K562 (cell line): ENCODE data around the gene HMGN1. TPM values are rescaled to one million over a fixed set of nuclear protein-coding genes. Genes with fewer than 3 reads are reported as not detected.

Experiments used
- ATF4 ChIP-seq: fragments of 450-650 bp; formaldehyde crosslinking; IDR thresholded peaks from 2 replicates; pipeline ENCODE4 v1.4.0; 2022; ENCODE audit warnings: mild to moderate bottlenecking, moderate library complexity
- ESRRB ChIP-seq: fragments of 250-450 bp; sonication (Bioruptor Pico); IDR thresholded peaks from 2 replicates; pipeline ENCODE4 v1.5.0; 2020; ENCODE audit warnings: mild to moderate bottlenecking, moderate library complexity, borderline replicate concordance
- FOXJ3 ChIP-seq: sonication (generic); formaldehyde crosslinking; IDR thresholded peaks from 2 replicates; pipeline ENCODE4 v1.4.0; 2020; ENCODE audit warnings: mild to moderate bottlenecking, missing genetic modification reagents
- JUND ChIP-seq, 2 experiments: IDR thresholded peaks; 2 replicates in 1 of 2; 3 replicates in 1 of 2; pipeline ENCODE4 v1.6.1; 2011; ENCODE audit warnings: borderline replicate concordance in 2 of 2, low read depth in 2 of 2, low read length in 2 of 2, improper control_type of control experiment in 1 of 2, missing biosample characterization in 1 of 2, missing genetic modification characterization in 1 of 2, missing genetic modification reagents in 1 of 2
- MCM7 ChIP-seq, 2 experiments: fragments of 450-650 bp; IDR thresholded peaks; 2 replicates each; pipeline ENCODE4 v1.6.1; 2016 to 2018
- MTF1 ChIP-seq: fragments of 250-450 bp; sonication (Bioruptor Pico); IDR thresholded peaks from 2 replicates; pipeline ENCODE4 v1.9.0; 2021; ENCODE audit warnings: moderate library complexity, mild to moderate bottlenecking, inconsistent platforms, borderline replicate concordance
- NFIC ChIP-seq: fragments of 450-650 bp; IDR thresholded peaks from 2 replicates; pipeline ENCODE4 v1.6.1; 2017; ENCODE audit warnings: mild to moderate bottlenecking, inconsistent platforms
- NFYB ChIP-seq: IDR thresholded peaks from 2 replicates; pipeline ENCODE4 v1.6.1; 2011; ENCODE audit warnings: mild to moderate bottlenecking, moderate library complexity; ENCODE audit not compliant: insufficient read length; ENCODE audit errors: extremely low read depth
- NR1H2 ChIP-seq: sonication (generic); formaldehyde crosslinking; IDR thresholded peaks from 2 replicates; pipeline ENCODE4 v1.4.0; 2020; ENCODE audit warnings: mild to moderate bottlenecking, missing genetic modification reagents
- PPARD ChIP-seq: fragments of 250-450 bp; sonication (Bioruptor Pico); IDR thresholded peaks from 2 replicates; pipeline ENCODE4 v1.8.0; 2022; ENCODE audit warnings: inconsistent platforms, mild to moderate bottlenecking, moderate library complexity
- SOX6 ChIP-seq: fragments of 450-650 bp; IDR thresholded peaks from 2 replicates; pipeline ENCODE4 v1.6.1; 2014; ENCODE audit warnings: mild to moderate bottlenecking
- TCF7L2 ChIP-seq: fragments of 150-350 bp; IDR thresholded peaks from 2 replicates; pipeline ENCODE4 v1.6.1; 2016; ENCODE audit warnings: low read depth, mild to moderate bottlenecking, low read length, moderate library complexity
- TEAD1 ChIP-seq, 2 experiments: fragments of 450-650 bp in 1 of 2; sonication (generic) in 1 of 2; formaldehyde crosslinking; IDR thresholded peaks; 2 replicates each; pipeline versions ENCODE4 v1.4.0 to v1.8.0; 2020 to 2022; ENCODE audit warnings: mild to moderate bottlenecking in 2 of 2, missing genetic modification reagents in 1 of 2
- TEAD2 ChIP-seq: fragments of 450-650 bp; IDR thresholded peaks from 2 replicates; pipeline ENCODE4 v1.6.1; 2016; ENCODE audit warnings: missing genetic modification characterization, control low read depth, missing compliant biosample characterization
- XRCC3 ChIP-seq: fragments of 450-650 bp; IDR thresholded peaks from 2 replicates; pipeline ENCODE4 v1.6.1; 2017; ENCODE audit warnings: mild to moderate bottlenecking, moderate library complexity
- ZBTB33 ChIP-seq: sonication (generic); formaldehyde crosslinking; IDR thresholded peaks from 2 replicates; pipeline ENCODE4 v1.8.1; 2023; ENCODE audit warnings: mild to moderate bottlenecking, missing genetic modification reagents
- ZKSCAN3 ChIP-seq: fragments of 250-450 bp; sonication (Bioruptor Pico); IDR thresholded peaks from 2 replicates; pipeline ENCODE4 v1.4.0; 2020
- ZNF134 ChIP-seq: fragments of 250-450 bp; sonication (Bioruptor Pico); conservative IDR thresholded peaks from 2 replicates; pipeline ENCODE4 v1.4.0; 2020
- ZNF140 ChIP-seq: fragments of 250-450 bp; sonication (Bioruptor Pico); IDR thresholded peaks from 2 replicates; pipeline ENCODE4 v1.8.0; 2021; ENCODE audit warnings: moderate library complexity, mild to moderate bottlenecking, inconsistent platforms
- ZNF212 ChIP-seq: fragments of 450-650 bp; formaldehyde crosslinking; IDR thresholded peaks from 2 replicates; pipeline ENCODE4 v1.4.0; 2020; ENCODE audit warnings: mild to moderate bottlenecking
- ZNF311 ChIP-seq: fragments of 250-450 bp; sonication (Bioruptor Pico); IDR thresholded peaks from 2 replicates; pipeline ENCODE4 v1.4.0; 2020; ENCODE audit warnings: mild to moderate bottlenecking, moderate library complexity
- polyA plus RNA-seq, 8 experiments: library from polyadenylated mRNA; depleted of rRNA in 4 of 8; stranded (reverse) in 5 of 8; unstranded in 3 of 8; fragments of >200 nt; fragmentation: Nextera tagmentation in 2 of 8; fragmentation: Illumina TruSeq in 1 of 8; extraction: Ambion mirVana in 2 of 8; extraction: Trizol in 1 of 8; gene quantifications; 2 replicates each; pipeline versions ENCODE4 v1.2.1 to v1.2.3, GENCODE V29; 2011 to 2014; ENCODE audit warnings: inconsistent platforms in 1 of 8, missing spikeins in 1 of 8
- total RNA-seq, 7 experiments: library from RNA; depleted of rRNA in 6 of 7; stranded (reverse); fragments of >200 nt in 6 of 7; fragmentation: Illumina TruSeq in 2 of 7; extraction: Trizol in 2 of 7; gene quantifications; 2 replicates each; pipeline versions ENCODE4 v1.2.1 to v1.2.3, GENCODE V29; 2011 to 2021; ENCODE audit warnings: low replicate concordance in 1 of 7
- TF ChIP-seq, protein P1 (sequence below): fragments of 250-450 bp; sonication (Bioruptor Pico); IDR thresholded peaks from 2 replicates; pipeline ENCODE4 v1.8.0; 2021; ENCODE audit warnings: moderate library complexity, mild to moderate bottlenecking, inconsistent platforms
- TF ChIP-seq, protein P2 (sequence below): fragments of 450-650 bp; formaldehyde crosslinking; IDR thresholded peaks from 2 replicates; pipeline ENCODE4 v1.4.0; 2020; ENCODE audit warnings: mild to moderate bottlenecking

HMGN1 gene
- total and polyA plus RNA-seq, 9 of the 15 experiments (the other 6 are each of a cell fraction or from before 2014, with no cell fraction given), result 124 to 626 (median 498) TPM

DNA sequence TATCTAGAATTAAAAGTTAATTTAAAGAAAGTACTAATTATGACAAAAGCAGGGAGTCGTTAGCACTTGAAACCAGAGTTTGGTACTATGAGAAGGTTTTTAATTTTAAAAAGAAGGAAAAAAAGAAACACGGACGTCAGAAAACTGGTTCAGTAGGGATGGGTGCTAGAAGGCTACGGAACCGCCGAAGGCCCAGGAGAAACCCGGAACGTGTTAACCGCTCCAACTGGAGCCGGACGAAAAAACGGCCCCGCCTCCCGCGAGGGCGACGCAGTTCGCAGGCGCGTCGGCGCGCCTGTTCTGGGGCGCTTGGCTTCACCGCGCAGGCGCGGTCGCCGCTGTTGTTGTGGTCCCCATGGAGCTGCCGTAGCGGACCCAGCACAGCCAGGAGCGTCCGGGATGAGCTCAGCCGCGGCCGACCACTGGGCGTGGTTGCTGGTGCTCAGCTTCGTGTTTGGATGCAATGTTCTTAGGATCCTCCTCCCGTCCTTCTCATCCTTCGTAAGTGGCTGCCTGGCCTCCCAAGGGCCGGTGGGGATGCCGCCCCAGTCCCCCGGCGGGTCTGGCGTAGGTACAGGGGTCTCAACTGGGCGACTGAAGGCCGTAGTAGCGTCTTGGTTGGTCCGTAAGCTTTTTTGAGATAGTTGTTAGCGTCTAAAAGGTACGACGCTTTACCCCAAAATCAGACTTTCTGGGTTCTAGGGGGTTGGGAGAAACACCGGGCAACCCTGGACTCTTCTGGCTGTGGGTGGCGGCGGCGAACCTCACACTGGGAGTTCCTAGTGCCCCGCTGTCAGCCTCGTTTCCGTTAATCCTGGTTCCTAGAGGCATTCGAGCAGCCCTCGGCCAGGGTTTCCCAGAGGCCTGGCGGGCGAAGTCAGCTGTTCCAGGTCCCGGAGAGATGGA, 31.4 kb upstream of the HMGN1 start (continued):
- TF ChIP-seq ZBTB33 (CRISPR knock-in tag), result no peak
- no peak for TF ChIP-seq TEAD2 (tag)
- no peak for TF ChIP-seq PPARD (CRISPR knock-in tag)
- no peak for TF ChIP-seq MTF1 (CRISPR knock-in tag)
- peak; percentile 85 for TF ChIP-seq JUND (IDR thresholded peaks at IDR 0.05; ENCODE audit: borderline replicate concordance, low read depth, low read length)
- TF ChIP-seq JUND (tag; IDR thresholded peaks at IDR 0.05; ENCODE audit: borderline replicate concordance, low read depth, low read length), result peak; percentile 78; the same call in 1 of the 3 replicates
- TF ChIP-seq NR1H2 (CRISPR knock-in tag), result no peak
- TF ChIP-seq ZNF140, result no peak
- TF ChIP-seq, protein P1, sequence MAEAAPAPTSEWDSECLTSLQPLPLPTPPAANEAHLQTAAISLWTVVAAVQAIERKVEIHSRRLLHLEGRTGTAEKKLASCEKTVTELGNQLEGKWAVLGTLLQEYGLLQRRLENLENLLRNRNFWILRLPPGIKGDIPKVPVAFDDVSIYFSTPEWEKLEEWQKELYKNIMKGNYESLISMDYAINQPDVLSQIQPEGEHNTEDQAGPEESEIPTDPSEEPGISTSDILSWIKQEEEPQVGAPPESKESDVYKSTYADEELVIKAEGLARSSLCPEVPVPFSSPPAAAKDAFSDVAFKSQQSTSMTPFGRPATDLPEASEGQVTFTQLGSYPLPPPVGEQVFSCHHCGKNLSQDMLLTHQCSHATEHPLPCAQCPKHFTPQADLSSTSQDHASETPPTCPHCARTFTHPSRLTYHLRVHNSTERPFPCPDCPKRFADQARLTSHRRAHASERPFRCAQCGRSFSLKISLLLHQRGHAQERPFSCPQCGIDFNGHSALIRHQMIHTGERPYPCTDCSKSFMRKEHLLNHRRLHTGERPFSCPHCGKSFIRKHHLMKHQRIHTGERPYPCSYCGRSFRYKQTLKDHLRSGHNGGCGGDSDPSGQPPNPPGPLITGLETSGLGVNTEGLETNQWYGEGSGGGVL (CRISPR knock-in tag), result no peak
- no peak for TF ChIP-seq TEAD1 (CRISPR knock-in tag; IDR thresholded peaks at IDR 0.05)
- no peak for TF ChIP-seq NFIC
- TF ChIP-seq FOXJ3 (CRISPR knock-in tag), result peak; percentile 98
- TF ChIP-seq XRCC3, result no peak
- TF ChIP-seq ZNF311, result no peak
- TF ChIP-seq MCM7 (IDR thresholded peaks at IDR 0.05), result no peak
- no peak for TF ChIP-seq ZKSCAN3 (CRISPR knock-in tag)
- TF ChIP-seq ESRRB (CRISPR knock-in tag), result no peak
- no peak for TF ChIP-seq TCF7L2
- TF ChIP-seq, protein P2, sequence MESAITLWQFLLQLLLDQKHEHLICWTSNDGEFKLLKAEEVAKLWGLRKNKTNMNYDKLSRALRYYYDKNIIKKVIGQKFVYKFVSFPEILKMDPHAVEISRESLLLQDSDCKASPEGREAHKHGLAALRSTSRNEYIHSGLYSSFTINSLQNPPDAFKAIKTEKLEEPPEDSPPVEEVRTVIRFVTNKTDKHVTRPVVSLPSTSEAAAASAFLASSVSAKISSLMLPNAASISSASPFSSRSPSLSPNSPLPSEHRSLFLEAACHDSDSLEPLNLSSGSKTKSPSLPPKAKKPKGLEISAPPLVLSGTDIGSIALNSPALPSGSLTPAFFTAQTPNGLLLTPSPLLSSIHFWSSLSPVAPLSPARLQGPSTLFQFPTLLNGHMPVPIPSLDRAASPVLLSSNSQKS (CRISPR knock-in tag), result no peak
- no peak for TF ChIP-seq ATF4
- no peak for TF ChIP-seq ZNF212 (CRISPR knock-in tag)
- TF ChIP-seq NFYB, result no peak
- TF ChIP-seq ZNF134 (CRISPR knock-in tag), result no peak
- 0 out of 2 replicates have a peak, but pooled peaks have one; percentile 14 for TF ChIP-seq SOX6
